ENCODE data around the gene ITGA2B.

Gene ITGA2B

DNA sequence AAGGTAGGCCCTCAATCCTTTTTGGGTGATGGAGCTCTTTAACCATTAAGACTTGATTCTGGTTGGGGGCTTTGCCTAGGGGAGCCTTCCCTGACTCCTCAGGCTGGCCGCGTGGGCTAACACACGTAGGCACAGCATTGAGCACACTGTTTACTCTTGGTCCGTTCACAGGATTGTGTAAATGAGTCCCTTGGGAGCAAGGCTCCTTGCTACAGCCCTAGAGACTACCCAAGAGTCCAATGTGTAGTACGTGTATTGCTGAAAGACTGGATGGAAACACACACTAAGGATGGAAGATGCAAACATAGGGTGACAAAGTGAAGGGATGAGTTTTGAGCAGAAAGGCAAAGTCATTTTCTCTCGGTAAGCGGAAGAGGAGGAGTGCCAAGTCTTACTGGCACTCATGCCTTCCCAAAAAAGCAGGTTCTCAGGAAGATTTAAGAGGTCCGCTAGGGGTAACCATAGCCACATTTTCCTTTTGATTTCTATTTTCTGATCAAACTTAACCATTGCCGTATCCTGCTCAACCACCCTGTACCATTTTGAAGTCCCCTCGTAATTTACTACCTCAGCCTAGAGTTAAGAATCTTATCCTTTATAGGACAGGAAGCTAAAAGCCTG, 911 bp upstream of the ITGA2B start:
- no peak overlapping the region for H3K4me3 ChIP-seq (ENCODE audit: extremely low read depth, insufficient read depth, low read length, poor library complexity, severe bottlenecking)
- H3K9me3 ChIP-seq (ENCODE audit: control insufficient read depth, low read length): no peaks in the 10 kb centered on the region
- H3K27ac ChIP-seq (ENCODE audit: low read depth, low read length, severe bottlenecking): no peak overlapping the region
- WGBS, 2 experiments (ENCODE audit: insufficient coverage in 2 of 2): 95% methylated on average over 9 of the region's 10 CpGs
- peaks cover 3% of the 10 kb centered on the region for H3K4me1 ChIP-seq (ENCODE audit: control insufficient read depth, insufficient read depth, low read length, poor library complexity, severe bottlenecking)
- peaks cover 1% of the 10 kb centered on the region for H3K36me3 ChIP-seq (ENCODE audit: control insufficient read depth, insufficient read depth, low read length)

DNA sequence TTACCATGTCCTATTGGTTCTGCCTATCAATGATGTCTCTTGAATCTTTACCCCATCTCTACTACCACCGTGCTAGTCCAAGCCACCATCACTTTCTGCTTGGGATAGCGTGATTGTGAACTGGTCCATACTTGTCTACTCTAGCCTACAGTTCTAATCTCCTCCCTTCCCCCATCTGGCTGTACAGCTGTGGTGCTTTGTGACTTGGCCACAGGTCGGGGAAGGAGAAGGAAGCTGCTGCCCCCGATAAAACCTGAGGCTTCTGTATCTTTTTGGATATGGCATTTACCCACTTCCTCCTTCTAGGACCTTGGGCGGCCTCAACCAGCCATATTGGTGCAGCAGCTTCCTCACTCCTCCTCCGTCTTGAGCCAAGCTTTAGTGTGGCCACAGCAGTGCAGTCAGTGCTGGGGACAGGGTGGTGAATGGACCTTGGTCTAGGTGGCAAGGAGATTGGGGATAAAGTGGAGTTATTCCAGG, 314 bp upstream of the ITGA2B start:
- Histone ChIP-seq H3K4me1 (ENCODE audit: control insufficient read depth, insufficient read depth, low read length, poor library complexity, severe bottlenecking) (peaks cover 3% of the 10 kb centered on the region), H3K9me3 (ENCODE audit: control insufficient read depth, low read length) (no peaks in the 10 kb centered on the region), H3K27ac (ENCODE audit: low read depth, low read length, severe bottlenecking) (no peak overlapping the region), H3K36me3 (ENCODE audit: control insufficient read depth, insufficient read depth, low read length) (no peaks in the 10 kb centered on the region), H3K4me3 (ENCODE audit: extremely low read depth, insufficient read depth, low read length, poor library complexity, severe bottlenecking) (no peak overlapping the region)
- WGBS, 2 experiments (ENCODE audit: insufficient coverage in 2 of 2): 82 to 94% methylated on average over 4 to 5 of the region's 6 CpGs

DNA sequence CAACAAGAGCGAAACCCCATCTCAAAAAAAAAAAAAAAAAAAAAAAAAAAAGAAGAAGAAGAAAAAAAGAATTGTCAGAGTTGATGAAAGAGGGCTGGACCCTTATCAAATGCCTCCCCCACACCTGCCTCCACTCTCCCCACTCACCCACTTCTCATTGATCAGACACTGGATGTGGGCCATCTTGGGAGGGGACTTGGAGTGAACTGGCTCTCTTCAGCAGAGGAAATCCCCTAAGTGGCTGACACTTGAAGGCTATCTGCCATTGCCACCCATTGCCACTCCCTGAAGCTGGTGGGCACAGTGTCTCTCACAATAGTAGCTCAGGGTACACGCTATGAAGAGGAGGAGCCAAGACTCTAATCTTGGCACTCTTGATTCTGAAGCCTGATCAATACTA, 1.6 kb downstream of the ITGA2B start:
- Histone ChIP-seq H3K27ac (ENCODE audit: low read depth, low read length, severe bottlenecking) (no peak overlapping the region), H3K9me3 (ENCODE audit: control insufficient read depth, low read length) (no peaks in the 10 kb centered on the region), H3K4me1 (ENCODE audit: control insufficient read depth, insufficient read depth, low read length, poor library complexity, severe bottlenecking) (no peaks in the 10 kb centered on the region), H3K36me3 (ENCODE audit: control insufficient read depth, insufficient read depth, low read length) (no peaks in the 10 kb centered on the region), H3K4me3 (ENCODE audit: extremely low read depth, insufficient read depth, low read length, poor library complexity, severe bottlenecking) (no peak overlapping the region)
- WGBS, 2 experiments (ENCODE audit: insufficient coverage in 2 of 2): no CpG with 5 or more reads among the region's 2 CpGs

DNA sequence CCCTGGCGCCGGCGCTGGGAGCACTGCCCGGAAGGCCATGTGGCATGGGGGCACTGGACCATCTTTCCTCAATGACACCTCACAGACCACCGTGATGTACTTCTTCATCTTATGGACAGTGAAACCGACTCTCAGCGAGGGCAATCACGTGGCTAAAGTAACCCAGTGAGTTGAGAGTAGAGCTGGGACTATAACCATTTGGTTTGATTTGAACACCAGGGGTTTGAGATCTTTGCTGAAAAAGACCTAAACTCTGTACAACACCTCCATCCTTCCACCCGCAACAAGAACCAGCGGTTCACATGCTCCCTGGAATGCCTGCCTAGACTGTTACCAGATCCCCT, 3.3 kb downstream of the ITGA2B start:
- Histone ChIP-seq H3K27ac (ENCODE audit: low read depth, low read length, severe bottlenecking) (no peak overlapping the region), H3K4me3 (ENCODE audit: extremely low read depth, insufficient read depth, low read length, poor library complexity, severe bottlenecking) (no peak overlapping the region), H3K9me3 (ENCODE audit: control insufficient read depth, low read length) (no peaks in the 10 kb centered on the region), H3K36me3 (ENCODE audit: control insufficient read depth, insufficient read depth, low read length) (no peaks in the 10 kb centered on the region), H3K4me1 (ENCODE audit: control insufficient read depth, insufficient read depth, low read length, poor library complexity, severe bottlenecking) (no peaks in the 10 kb centered on the region)
- WGBS, 2 experiments (ENCODE audit: insufficient coverage in 2 of 2): 79 to 94% methylated on average over 6 of the region's 10 CpGs

DNA sequence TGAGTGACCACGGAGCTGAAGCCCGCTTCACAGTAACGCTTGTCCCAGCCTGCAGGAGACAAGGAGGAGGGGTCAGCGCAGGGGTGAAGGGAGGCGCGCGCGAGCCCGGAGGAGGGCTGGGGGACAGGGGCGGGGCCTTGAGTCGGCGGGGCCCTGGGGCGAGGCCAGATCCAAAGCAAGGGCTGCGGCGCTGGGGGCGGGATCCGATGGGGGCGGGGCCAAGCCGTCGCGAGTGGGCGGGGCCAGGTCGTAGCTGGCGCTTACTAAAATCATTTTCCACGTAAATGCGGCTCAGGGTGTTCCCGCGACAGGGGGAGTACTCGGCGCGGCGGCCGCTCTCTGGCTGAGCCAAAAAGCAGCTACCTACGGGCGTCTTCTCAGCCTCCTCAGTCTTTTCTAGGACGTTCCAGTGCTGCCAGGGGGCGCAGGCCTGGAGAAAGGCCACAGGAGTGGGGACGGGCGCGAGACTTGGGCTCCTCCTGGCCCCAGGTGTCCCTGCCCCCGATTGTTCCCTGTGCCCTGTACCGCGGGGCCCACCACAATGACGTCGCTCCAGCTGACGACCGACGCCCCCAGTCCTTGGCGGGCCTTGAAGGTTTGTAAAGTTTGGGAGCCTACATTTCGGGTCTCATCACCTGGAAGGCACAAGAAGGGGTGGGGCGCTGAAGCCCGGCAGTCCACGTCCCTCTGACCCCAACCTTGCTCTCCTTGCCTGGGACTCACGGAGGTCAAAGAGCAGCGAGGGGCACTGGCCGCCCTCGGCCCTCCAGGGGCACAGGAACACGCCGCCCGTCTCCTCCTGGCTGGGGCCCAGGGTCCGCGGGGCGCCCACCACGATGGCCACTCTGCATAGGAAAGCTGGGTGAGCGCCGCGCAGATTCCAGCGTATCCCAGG, 3.9 kb downstream of the ITGA2B start:
- Histone ChIP-seq H3K27ac (ENCODE audit: low read depth, low read length, severe bottlenecking) (no peak overlapping the region), H3K4me1 (ENCODE audit: control insufficient read depth, insufficient read depth, low read length, poor library complexity, severe bottlenecking) (no peaks in the 10 kb centered on the region), H3K4me3 (ENCODE audit: extremely low read depth, insufficient read depth, low read length, poor library complexity, severe bottlenecking) (peak overlapping the region; percentile 39), H3K36me3 (ENCODE audit: control insufficient read depth, insufficient read depth, low read length) (no peaks in the 10 kb centered on the region), H3K9me3 (ENCODE audit: control insufficient read depth, low read length) (no peaks in the 10 kb centered on the region)
- 29% methylated on average over 61 to 65 of the region's 68 CpGs for WGBS, 2 experiments (ENCODE audit: insufficient coverage in 2 of 2)

DNA sequence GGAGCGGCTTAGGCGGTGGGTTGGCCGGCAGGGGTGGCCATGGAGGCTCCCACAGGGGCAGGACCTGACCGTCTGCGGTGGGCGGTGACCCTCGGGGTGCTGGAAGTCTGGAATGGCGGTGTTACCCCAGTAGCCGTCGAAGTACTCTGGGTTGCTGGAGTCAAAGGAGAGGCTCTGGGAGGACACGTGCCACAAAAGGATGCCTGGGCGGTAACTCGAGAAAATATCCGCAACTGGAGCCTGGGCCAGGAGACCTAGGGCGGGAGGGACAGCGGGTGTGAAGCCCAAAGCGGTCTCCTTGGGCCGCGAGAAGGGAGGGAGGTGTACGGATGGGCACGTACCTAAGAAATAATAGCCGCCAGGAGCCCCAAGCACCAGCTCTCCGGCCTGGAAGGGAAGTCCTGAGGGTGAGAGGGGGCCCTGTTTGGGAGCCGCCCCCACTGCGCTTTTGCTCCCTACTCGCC, 4.6 kb downstream of the ITGA2B start:
- H3K4me1 ChIP-seq (ENCODE audit: control insufficient read depth, insufficient read depth, low read length, poor library complexity, severe bottlenecking): no peaks in the 10 kb centered on the region
- H3K9me3 ChIP-seq (ENCODE audit: control insufficient read depth, low read length): no peaks in the 10 kb centered on the region
- peak overlapping the region; percentile 39 for H3K4me3 ChIP-seq (ENCODE audit: extremely low read depth, insufficient read depth, low read length, poor library complexity, severe bottlenecking)
- H3K36me3 ChIP-seq (ENCODE audit: control insufficient read depth, insufficient read depth, low read length): no peaks in the 10 kb centered on the region
- H3K27ac ChIP-seq (ENCODE audit: low read depth, low read length, severe bottlenecking): no peak overlapping the region
- WGBS, 2 experiments (ENCODE audit: insufficient coverage in 2 of 2): 5 to 6% methylated on average over 23 to 26 of the region's 26 CpGs

DNA sequence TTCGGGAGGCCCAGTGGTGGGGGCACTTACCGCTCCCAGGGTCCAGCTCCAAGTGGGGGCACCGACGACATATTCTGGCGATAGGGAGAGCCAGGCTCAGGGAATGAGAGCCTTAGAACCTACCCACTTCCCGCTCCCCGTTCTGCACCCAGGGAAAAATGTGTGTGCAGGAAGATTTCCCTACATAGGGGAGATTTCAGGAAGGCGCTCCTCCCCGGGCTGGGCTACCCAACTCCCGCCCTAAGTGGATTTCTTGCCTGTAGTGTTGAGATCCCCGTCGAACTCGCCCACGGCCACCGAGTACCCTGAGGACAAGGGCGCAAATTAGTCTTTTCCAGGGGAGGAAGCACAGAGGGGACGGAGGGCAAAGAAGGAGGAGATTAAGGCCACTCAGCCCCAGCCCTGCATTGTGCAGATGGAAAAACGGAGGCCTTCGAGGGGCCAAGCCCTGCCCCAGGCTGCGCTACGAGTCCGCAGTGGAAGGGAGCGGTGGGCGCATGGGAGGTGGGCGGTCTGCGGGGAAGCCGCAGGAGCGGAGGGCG, 5.1 kb downstream of the ITGA2B start:
- H3K4me3 ChIP-seq (ENCODE audit: extremely low read depth, insufficient read depth, low read length, poor library complexity, severe bottlenecking): peak overlapping the region; percentile 39
- 43 to 49% methylated on average over 17 to 24 of the region's 29 CpGs for WGBS, 2 experiments (ENCODE audit: insufficient coverage in 2 of 2)
- no peaks in the 10 kb centered on the region for H3K4me1 ChIP-seq (ENCODE audit: control insufficient read depth, insufficient read depth, low read length, poor library complexity, severe bottlenecking)
- no peaks in the 10 kb centered on the region for H3K36me3 ChIP-seq (ENCODE audit: control insufficient read depth, insufficient read depth, low read length)
- no peaks in the 10 kb centered on the region for H3K9me3 ChIP-seq (ENCODE audit: control insufficient read depth, low read length)
- H3K27ac ChIP-seq (ENCODE audit: low read depth, low read length, severe bottlenecking): no peak overlapping the region

DNA sequence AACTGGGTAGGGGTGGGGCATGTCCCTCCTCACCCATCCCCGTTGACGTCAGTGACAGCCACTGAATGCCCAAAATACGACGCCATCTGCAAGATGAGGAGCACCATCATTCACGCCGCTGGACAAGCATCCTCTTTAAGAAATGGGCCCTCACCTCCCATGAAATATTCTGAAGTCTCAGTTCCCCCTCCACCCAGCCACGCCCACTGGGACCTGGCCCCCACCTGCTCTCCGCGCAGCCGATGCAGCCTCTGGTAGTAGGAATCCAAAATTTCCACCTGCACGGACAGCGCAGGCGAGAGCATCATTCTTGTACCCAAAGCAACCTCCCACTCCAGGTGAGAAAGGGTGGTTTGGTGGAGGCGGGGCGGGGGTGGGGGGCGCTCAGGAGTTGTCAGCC, 5.6 kb downstream of the ITGA2B start:
- Histone ChIP-seq H3K4me1 (ENCODE audit: control insufficient read depth, insufficient read depth, low read length, poor library complexity, severe bottlenecking) (no peaks in the 10 kb centered on the region), H3K4me3 (ENCODE audit: extremely low read depth, insufficient read depth, low read length, poor library complexity, severe bottlenecking) (no peak overlapping the region), H3K9me3 (ENCODE audit: control insufficient read depth, low read length) (no peaks in the 10 kb centered on the region), H3K27ac (ENCODE audit: low read depth, low read length, severe bottlenecking) (no peak overlapping the region), H3K36me3 (ENCODE audit: control insufficient read depth, insufficient read depth, low read length) (no peaks in the 10 kb centered on the region)
- WGBS, 2 experiments (ENCODE audit: insufficient coverage in 2 of 2): 91 to 97% methylated on average over 6 to 8 of the region's 16 CpGs

DNA sequence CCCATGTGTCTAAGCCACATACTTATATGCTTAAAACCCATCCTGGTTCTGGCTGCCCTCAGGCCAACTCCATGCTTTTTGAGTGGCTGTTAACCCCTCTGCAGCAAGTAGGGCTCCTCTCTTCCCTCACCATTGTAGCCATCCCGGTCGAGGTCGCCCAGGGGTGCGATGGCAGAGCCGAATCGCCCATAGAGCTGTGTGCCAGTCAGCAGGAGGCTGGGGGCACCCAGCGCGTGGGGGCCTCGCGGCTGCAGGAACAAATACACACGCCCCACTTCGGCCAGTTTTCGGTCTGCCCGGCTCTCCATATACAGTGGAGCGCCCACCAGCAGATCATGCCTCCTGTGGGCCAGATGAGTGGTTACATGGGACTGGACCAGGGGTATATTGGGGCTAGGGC, 6.1 kb downstream of the ITGA2B start:
- WGBS, 2 experiments (ENCODE audit: insufficient coverage in 2 of 2): 95 to 98% methylated on average over 15 of the region's 15 CpGs

DNA sequence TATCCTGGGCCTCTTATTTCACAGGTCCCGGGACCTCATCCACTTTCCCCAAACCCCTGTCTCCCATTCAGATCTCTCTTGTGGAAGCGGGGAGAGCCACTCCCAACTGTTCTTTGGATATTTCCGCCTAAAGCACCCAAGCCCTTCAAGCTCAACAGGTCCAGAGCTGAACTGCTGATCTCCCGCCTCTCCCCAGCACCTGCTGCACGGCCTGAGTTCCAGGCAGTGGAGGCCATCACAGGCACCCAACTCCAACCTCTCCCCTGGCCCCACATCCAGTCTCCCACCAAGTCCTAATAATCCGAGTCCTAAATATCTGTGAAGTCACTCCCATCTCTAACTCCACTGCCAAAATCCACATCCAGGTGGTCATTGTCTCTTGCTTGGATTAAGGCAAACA, 6.5 kb downstream of the ITGA2B start:
- Histone ChIP-seq H3K27ac (ENCODE audit: low read depth, low read length, severe bottlenecking) (no peak overlapping the region), H3K9me3 (ENCODE audit: control insufficient read depth, low read length) (no peaks in the 10 kb centered on the region), H3K36me3 (ENCODE audit: control insufficient read depth, insufficient read depth, low read length) (no peaks in the 10 kb centered on the region), H3K4me1 (ENCODE audit: control insufficient read depth, insufficient read depth, low read length, poor library complexity, severe bottlenecking) (no peaks in the 10 kb centered on the region), H3K4me3 (ENCODE audit: extremely low read depth, insufficient read depth, low read length, poor library complexity, severe bottlenecking) (no peak overlapping the region)
- WGBS, 2 experiments (ENCODE audit: insufficient coverage in 2 of 2): 91 to 97% methylated on average over 4 to 6 of the region's 6 CpGs

More for the DNA sequence above, 6.1 kb downstream of the ITGA2B start:
- Histone ChIP-seq H3K4me1 (ENCODE audit: control insufficient read depth, insufficient read depth, low read length, poor library complexity, severe bottlenecking) (no peaks in the 10 kb centered on the region), H3K9me3 (ENCODE audit: control insufficient read depth, low read length) (no peaks in the 10 kb centered on the region), H3K27ac (ENCODE audit: low read depth, low read length, severe bottlenecking) (no peak overlapping the region), H3K4me3 (ENCODE audit: extremely low read depth, insufficient read depth, low read length, poor library complexity, severe bottlenecking) (no peak overlapping the region), H3K36me3 (ENCODE audit: control insufficient read depth, insufficient read depth, low read length) (no peaks in the 10 kb centered on the region)

All from mesodermal cell (in vitro differentiated cells).